Lower lobe of right lung (tissue), 2 donors: ENCODE measurements around the gene TCF7L1. TPM values are rescaled to one million over a fixed set of nuclear protein-coding genes. Genes with fewer than 3 reads are reported as not detected.

Experiments
- ATAC-seq, 2 donors: fragments of 200-7000 bp; cut with Tn5 transposase; one replicate each; pipeline ENCODE4 v1.9.1; 2020 to 2022; ENCODE audit warnings: mild to moderate bottlenecking in 2 of 2, moderate library complexity in 2 of 2
- DNase-seq: peaks from one replicate; pipeline ENCODE4 v3.0.0-alpha.2; 2020
- H3K27ac ChIP-seq: fragments of 200-600 bp; one replicate; pipeline ENCODE4 v1.8.0; 2022
- H3K27me3 ChIP-seq: fragments of 200-600 bp; one replicate; pipeline ENCODE4 v1.8.0; 2022; ENCODE audit warnings: low read depth
- H3K36me3 ChIP-seq: fragments of 200-600 bp; one replicate; pipeline ENCODE4 v1.8.0; 2022; ENCODE audit warnings: mild to moderate bottlenecking
- H3K4me1 ChIP-seq: fragments of 200-600 bp; one replicate; pipeline ENCODE4 v1.8.0; 2022
- H3K4me3 ChIP-seq: fragments of 200-600 bp; one replicate; pipeline ENCODE4 v1.8.0; 2022; ENCODE audit warnings: mild to moderate bottlenecking
- H3K9me3 ChIP-seq: fragments of 200-600 bp; one replicate; pipeline ENCODE4 v1.8.0; 2022
- CTCF ChIP-seq: fragments of 200-600 bp; IDR thresholded peaks from one replicate; pipeline ENCODE4 v1.8.0; 2022; ENCODE audit warnings: antibody characterized with exemption, mild to moderate bottlenecking
- intact Hi-C: fragments of 100-400 bp; cut with DNase I; formaldehyde crosslinking; loops from one replicate; pipeline ENCODE4 v1.11.0; 2022
- total RNA-seq: library from RNA; stranded (reverse); fragmentation: NEBNext Ultra II Directional; extraction: Animal tissue kit (Norgen Biotek cat#: 25700); gene quantifications from one replicate; pipeline ENCODE4 v1.2.1, GENCODE V29; 2021
- donor health status: DM: no; HTN: yes; CAD: no; lungs with severe emphysema.

Gene TCF7L1
- total RNA-seq, 1 donor from 2014 or later = 17.1 TPM

- ATAC-seq = peak in 1 of 2 donors; percentile 23
- no peak overlapping the region for H3K4me3 ChIP-seq
- H3K36me3 ChIP-seq = no peaks in the 10 kb centered on the region
- H3K9me3 ChIP-seq = no peaks in the 10 kb centered on the region
- H3K4me1 ChIP-seq = peaks cover 5% of the 10 kb centered on the region
- no peak for TF ChIP-seq CTCF
- no peak for DNase-seq
- H3K27ac ChIP-seq = no peak overlapping the region
- intact Hi-C loops = no loop called here
- no peaks in the 10 kb centered on the region for H3K27me3 ChIP-seq
Observed at GRCh38 chr2:85189606-85190270, 56.5 kb downstream of the TCF7L1 start.

GRCh38 chr2:85191157-85191556 lies 58.0 kb downstream of the TCF7L1 start:
- intact Hi-C loops = no loop called here
- H3K4me3 ChIP-seq = no peak overlapping the region
- no peak for ATAC-seq
- no peaks in the 10 kb centered on the region for H3K36me3 ChIP-seq
- TF ChIP-seq CTCF = no peak
- DNase-seq = no peak
- H3K4me1 ChIP-seq = peaks cover 5% of the 10 kb centered on the region
- no peak overlapping the region for H3K27ac ChIP-seq
- H3K9me3 ChIP-seq = no peaks in the 10 kb centered on the region
- H3K27me3 ChIP-seq = no peaks in the 10 kb centered on the region

- Histone ChIP-seq H3K36me3 (no peaks in the 10 kb centered on the region), H3K4me3 (no peak overlapping the region), H3K27ac (no peak overlapping the region), H3K9me3 (no peaks in the 10 kb centered on the region), H3K27me3 (no peaks in the 10 kb centered on the region), H3K4me1 (peaks cover 4% of the 10 kb centered on the region)
- DNase-seq = no peak
- TF ChIP-seq CTCF = no peak
- intact Hi-C loops = no loop called here
- no peak for ATAC-seq
Observed at GRCh38 chr2:85194780-85195480, 61.7 kb downstream of the TCF7L1 start.

GRCh38 chr2:85195956-85196355 lies 62.8 kb downstream of the TCF7L1 start:
- no peak for DNase-seq
- H3K27me3 ChIP-seq = no peaks in the 10 kb centered on the region
- ATAC-seq = no peak

GRCh38 chr2:85199698-85200097 lies 66.5 kb downstream of the TCF7L1 start:
- intact Hi-C loops = no loop called here
- no peak for TF ChIP-seq CTCF
- Histone ChIP-seq H3K4me1 (peaks cover 4% of the 10 kb centered on the region), H3K4me3 (no peak overlapping the region), H3K27me3 (no peaks in the 10 kb centered on the region), H3K9me3 (no peaks in the 10 kb centered on the region), H3K27ac (no peak overlapping the region), H3K36me3 (no peaks in the 10 kb centered on the region)
- no peak for ATAC-seq
- DNase-seq = no peak

More at GRCh38 chr2:85195956-85196355, 62.8 kb downstream of the TCF7L1 start:
- H3K4me1 ChIP-seq = peaks cover 4% of the 10 kb centered on the region
- H3K36me3 ChIP-seq = no peaks in the 10 kb centered on the region
- H3K27ac ChIP-seq = no peak overlapping the region
- H3K4me3 ChIP-seq = no peak overlapping the region
- intact Hi-C loops = no loop called here
- no peaks in the 10 kb centered on the region for H3K9me3 ChIP-seq
- TF ChIP-seq CTCF = no peak
